Endothelial cell (in vitro differentiated cells): ENCODE data around the gene C1orf94. TPM values are rescaled to one million over a fixed set of nuclear protein-coding genes. Genes with fewer than 3 reads are reported as not detected.
"Not testable (repeated sequence)": the region's sequence is repeated elsewhere in the genome, so short reads cannot be mapped to it uniquely, and the experiment has no call there.

Source experiments
- DNase-seq: peaks from one replicate; pipeline ENCODE4 v3.0.0; 2021; ENCODE audit warnings: low spot score
- H3K27ac Mint-ChIP-seq: one replicate; pipeline ENCODE4 v1.8.0; 2021; ENCODE audit warnings: mixed read lengths, inconsistent platforms; ENCODE audit not compliant: unreplicated experiment
- H3K27me3 Mint-ChIP-seq: one replicate; pipeline ENCODE4 v1.8.0; 2021; ENCODE audit warnings: mild to moderate bottlenecking, moderate library complexity, mixed read lengths, inconsistent platforms; ENCODE audit not compliant: unreplicated experiment
- H3K36me3 Mint-ChIP-seq: one replicate; pipeline ENCODE4 v1.8.0; 2021; ENCODE audit warnings: mild to moderate bottlenecking, low read depth, mixed read lengths, inconsistent platforms; ENCODE audit not compliant: unreplicated experiment
- H3K4me1 Mint-ChIP-seq: one replicate; pipeline ENCODE4 v1.8.0; 2021; ENCODE audit warnings: mild to moderate bottlenecking, mixed read lengths, inconsistent platforms; ENCODE audit not compliant: unreplicated experiment
- H3K4me3 Mint-ChIP-seq: one replicate; pipeline ENCODE4 v1.8.0; 2021; ENCODE audit warnings: mild to moderate bottlenecking, mixed read lengths, inconsistent platforms; ENCODE audit not compliant: unreplicated experiment
- H3K9me3 Mint-ChIP-seq: one replicate; pipeline ENCODE4 v1.8.0; 2021; ENCODE audit warnings: mixed read lengths, inconsistent platforms; ENCODE audit not compliant: unreplicated experiment
- CTCF ChIP-seq: fragments of 200-600 bp; sonication (generic); IDR thresholded peaks from one replicate; pipeline ENCODE4 v1.5.0; 2021; ENCODE audit warnings: antibody characterized with exemption; ENCODE audit not compliant: unreplicated experiment
- total RNA-seq: library from RNA; stranded (reverse); fragmentation: NEBNext Ultra II Directional; extraction: Animal tissue kit (Norgen Biotek cat#: 25700); gene quantifications from one replicate; pipeline ENCODE4 v1.2.1, GENCODE V29; 2021; ENCODE audit not compliant: unreplicated experiment

The C1orf94 gene
- total RNA-seq, 1 donor from 2014 or later: not detected

DNA sequence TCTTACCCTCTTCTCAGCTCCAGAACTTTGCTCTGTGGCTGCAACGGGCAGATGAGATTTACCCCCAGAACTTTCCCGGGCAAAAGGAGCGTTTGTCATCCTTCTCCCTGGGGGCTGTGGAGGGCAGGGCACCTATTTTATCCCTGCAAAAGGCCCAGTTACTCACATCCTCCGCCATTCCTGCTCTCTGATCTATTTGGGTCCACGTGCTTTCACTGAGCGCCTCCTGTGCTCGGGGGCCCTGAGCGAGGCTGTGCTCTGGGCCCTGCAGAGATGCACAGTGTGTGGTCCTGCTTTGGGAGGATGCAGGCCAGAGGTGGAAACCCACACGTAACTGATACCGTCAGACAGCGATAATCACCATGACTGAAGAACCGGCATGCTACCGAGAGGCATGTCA is 9.3 kb upstream of the C1orf94 start:
- no peak for DNase-seq
- peaks cover 13% of the 10 kb centered on the region for H3K27me3 Mint-ChIP-seq
- no peak overlapping the region for H3K4me3 Mint-ChIP-seq

DNA sequence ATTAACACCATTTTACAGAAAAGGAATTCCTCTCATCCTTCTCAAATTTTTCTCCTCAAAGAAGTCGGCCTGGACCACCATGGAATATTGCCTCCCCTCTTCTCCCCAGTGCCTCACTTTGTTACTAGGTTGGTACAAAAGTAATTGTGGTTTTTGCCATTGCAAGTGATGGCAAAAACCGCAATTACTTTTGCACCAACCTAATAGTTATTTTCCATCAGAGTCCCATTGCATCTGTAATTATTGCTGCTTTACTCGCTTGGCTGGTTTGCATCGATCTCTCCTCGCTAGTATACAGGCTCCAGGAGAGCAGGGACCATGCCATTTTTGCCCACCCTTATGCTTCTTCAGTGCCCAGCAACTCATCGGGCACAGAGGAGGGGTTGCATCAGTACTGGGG is 963 bp upstream of the C1orf94 start:
- Mint-ChIP-seq H3K9me3 (no peaks in the 10 kb centered on the region), H3K4me1 (peaks cover 3% of the 10 kb centered on the region), H3K4me3 (no peak overlapping the region), H3K36me3 (no peaks in the 10 kb centered on the region), H3K27ac (no peak overlapping the region), H3K27me3 (peaks cover 4% of the 10 kb centered on the region)
- no peak for DNase-seq
- TF ChIP-seq CTCF: no peak

More for the DNA sequence above, 9.3 kb upstream of the C1orf94 start:
- H3K27ac Mint-ChIP-seq: no peak overlapping the region
- peaks cover 4% of the 10 kb centered on the region for H3K36me3 Mint-ChIP-seq
- peaks cover 6% of the 10 kb centered on the region for H3K4me1 Mint-ChIP-seq
- no peaks in the 10 kb centered on the region for H3K9me3 Mint-ChIP-seq
- TF ChIP-seq CTCF: no peak

DNA sequence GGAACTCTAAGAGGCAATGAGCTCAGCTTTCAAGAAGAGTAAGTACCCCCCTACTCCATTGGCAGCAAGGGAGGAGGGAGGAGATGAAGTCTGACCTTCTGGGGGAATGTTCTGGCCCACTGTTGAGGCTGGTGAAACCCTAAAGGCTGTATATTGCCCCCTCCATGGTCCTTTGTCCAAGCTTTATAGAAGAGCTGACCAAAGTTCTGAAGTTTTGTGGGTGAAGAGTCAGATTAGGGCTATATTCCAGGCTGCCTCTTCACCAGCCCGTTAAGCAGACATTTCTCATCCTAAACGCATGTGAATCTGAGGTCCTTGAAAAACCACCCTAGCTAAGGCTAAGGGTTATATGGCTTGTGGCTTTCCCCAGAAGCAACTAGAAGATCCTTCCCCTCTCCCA is 1.4 kb downstream of the C1orf94 start:
- H3K9me3 Mint-ChIP-seq: no peaks in the 10 kb centered on the region
- H3K27me3 Mint-ChIP-seq: peaks cover 4% of the 10 kb centered on the region
- no peak for DNase-seq
- H3K4me3 Mint-ChIP-seq: no peak overlapping the region
- no peaks in the 10 kb centered on the region for H3K36me3 Mint-ChIP-seq
- H3K4me1 Mint-ChIP-seq: peaks cover 3% of the 10 kb centered on the region
- no peak for TF ChIP-seq CTCF
- H3K27ac Mint-ChIP-seq: no peak overlapping the region

GRCh38 chr1:34183381-34183780 is 6.7 kb downstream of the C1orf94 start:
- not testable (repeated sequence) for H3K27ac Mint-ChIP-seq, H3K4me1 Mint-ChIP-seq, H3K36me3 Mint-ChIP-seq, H3K27me3 Mint-ChIP-seq, H3K4me3 Mint-ChIP-seq, DNase-seq, H3K9me3 Mint-ChIP-seq

GRCh38 chr1:34186741-34187494 is 10.2 kb downstream of the C1orf94 start:
- no peak for DNase-seq
- Mint-ChIP-seq H3K27ac (no peak overlapping the region), H3K36me3 (no peaks in the 10 kb centered on the region), H3K4me1 (peaks cover 6% of the 10 kb centered on the region), H3K4me3 (no peak overlapping the region), H3K9me3 (peaks cover 8% of the 10 kb centered on the region), H3K27me3 (peaks cover 3% of the 10 kb centered on the region)
- TF ChIP-seq CTCF: no peak
